GM18519 (cell line): ENCODE measurements around the gene C6orf136.

ENCODE experiments used
- ATAC-seq: cut with Tn5 transposase; IDR thresholded peaks from one replicate; pipeline ENCODE4 v1.9.1; 2021; ENCODE audit warnings: mild to moderate bottlenecking, moderate library complexity; ENCODE audit not compliant: unreplicated experiment, low FRiP score

C6orf136 gene

GRCh38 chr6:30685157-30686008 lies 38.5 kb downstream of the C6orf136 start:
- ATAC-seq = no peak

- ATAC-seq = no peak
These were observed 39.3 kb downstream of the C6orf136 start, which contains the start of gene PPP1R18 for GRCh38 chr6:30686009-30686907. Gene PPP1R18, minus strand, starts transcription at chr6:30686645. Its CDS starts 627 bp downstream, at chr6:30686018.

- ATAC-seq = peak; percentile 30
These were observed 40.1 kb downstream of the C6orf136 start for GRCh38 chr6:30686908-30687658.

- ATAC-seq = no peak
These were observed 40.9 kb downstream of the C6orf136 start for GRCh38 chr6:30687659-30688431.

- ATAC-seq = no peak
These were observed 41.6 kb downstream of the C6orf136 start for GRCh38 chr6:30688569-30688968.

GRCh38 chr6:30689022-30689865 lies 42.3 kb downstream of the C6orf136 start:
- no peak for ATAC-seq

GRCh38 chr6:30689985-30690384 lies 43.1 kb downstream of the C6orf136 start:
- no peak for ATAC-seq

- ATAC-seq = no peak
These were observed 43.7 kb downstream of the C6orf136 start, which contains the start of gene NRM for GRCh38 chr6:30690403-30691207. Gene NRM, minus strand, starts transcription at chr6:30690984. Its CDS starts 10 bp downstream, at chr6:30690974.

- no peak for ATAC-seq
These were observed 44.4 kb downstream of the C6orf136 start for GRCh38 chr6:30691208-30691847.

GRCh38 chr6:30696432-30696831 lies 49.5 kb downstream of the C6orf136 start:
- no peak for ATAC-seq

- ATAC-seq = no peak
These were observed 53.4 kb downstream of the C6orf136 start for GRCh38 chr6:30700340-30700739.
